PC-3 (cell line): ENCODE results near the gene SCAPER. TPM values are rescaled to one million over a fixed set of nuclear protein-coding genes. Genes with fewer than 3 reads are reported as not detected.

Experiments used
- ATAC-seq: fragments of 200-7000 bp; cut with Tn5 transposase; 2 replicates; pipeline ENCODE4 v1.9.1; 2020; ENCODE audit warnings: mild to moderate bottlenecking, moderate library complexity
- BruUV-seq: library from RNA; stranded (reverse); fragments of 400-500 nt; replicated peaks from 2 replicates; lab custom pipeline; 2021; lab: Mats Ljungman, UMichigan
- CTCF ChIA-PET: fragments of 300-600 bp; sonication (Branson Sonifier 250); formaldehyde crosslinking; loops from one replicate; lab custom pipeline; 2022; ENCODE audit warnings: antibody characterized with exemption; lab: Charles Lee
- POLR2A ChIA-PET: fragments of 300-600 bp; sonication (Branson Sonifier 250); formaldehyde crosslinking; loops from one replicate; lab custom pipeline; 2022; ENCODE audit warnings: antibody characterized with exemption; ENCODE audit not compliant: unreplicated experiment; lab: Charles Lee
- DNase-seq: peaks from one replicate; pipeline ENCODE4 v3.0.0-alpha.2; 2015
- H2AFZ ChIP-seq: fragments of 300-600 bp; sonication (generic); 2 replicates; pipeline ENCODE4 v1.6.0; 2016; ENCODE audit warnings: antibody characterized with exemption, low read length
- H3F3A ChIP-seq: fragments of 300-600 bp; sonication (generic); one replicate; pipeline ENCODE4 v1.6.0; 2017; ENCODE audit warnings: antibody characterized with exemption, low read length, control low read depth, mild to moderate bottlenecking; ENCODE audit not compliant: unreplicated experiment
- H3K27ac ChIP-seq: fragments of 300-600 bp; sonication (generic); 2 replicates; pipeline ENCODE4 v1.5.1; 2016; ENCODE audit warnings: mild to moderate bottlenecking, low read length
- H3K27me3 ChIP-seq: fragments of 300-600 bp; sonication (generic); 2 replicates; pipeline ENCODE4 v1.6.1; 2016; ENCODE audit warnings: low read length, mixed read lengths
- H3K36me3 ChIP-seq: fragments of 300-600 bp; sonication (generic); 2 replicates; pipeline ENCODE4 v1.6.1; 2016; ENCODE audit warnings: low read depth, mixed run types, low read length, mixed read lengths
- H3K4me1 ChIP-seq: fragments of 300-600 bp; sonication (generic); 2 replicates; pipeline ENCODE4 v1.5.1; 2016; ENCODE audit warnings: low read length; ENCODE audit not compliant: insufficient read depth
- H3K4me2 ChIP-seq: fragments of 300-600 bp; sonication (generic); 2 replicates; pipeline ENCODE4 v1.6.0; 2016; ENCODE audit warnings: low read length
- H3K4me3 ChIP-seq: fragments of 300-600 bp; sonication (generic); 2 replicates; pipeline ENCODE4 v1.5.1; 2016; ENCODE audit warnings: mild to moderate bottlenecking, low read length, mixed read lengths
- H3K79me2 ChIP-seq: fragments of 300-600 bp; sonication (generic); 2 replicates; pipeline ENCODE4 v1.6.1; 2017; ENCODE audit warnings: low read length, mixed read lengths
- H3K9ac ChIP-seq: fragments of 300-600 bp; sonication (generic); 2 replicates; pipeline ENCODE4 v1.6.0; 2016; ENCODE audit warnings: mild to moderate bottlenecking, low read length
- H3K9me2 ChIP-seq: fragments of 300-600 bp; sonication (generic); replicated peaks from 2 replicates; pipeline ENCODE4 v1.6.1; 2016; ENCODE audit warnings: mixed run types, low read length, mixed read lengths
- H3K9me3 ChIP-seq: fragments of 300-600 bp; sonication (generic); 2 replicates; pipeline ENCODE4 v1.6.1; 2016; ENCODE audit warnings: low read length, mixed read lengths
- H4K20me1 ChIP-seq: fragments of 300-600 bp; sonication (generic); 2 replicates; pipeline ENCODE4 v1.6.1; 2016; ENCODE audit warnings: low read length, mixed read lengths
- EZH2 ChIP-seq: fragments of 300-600 bp; sonication (generic); IDR thresholded peaks from one replicate; pipeline ENCODE4 v1.6.1; 2017; ENCODE audit warnings: antibody characterized with exemption, mild to moderate bottlenecking, low read length; ENCODE audit not compliant: unreplicated experiment
- EZH2phosphoT487 ChIP-seq: fragments of 300-600 bp; sonication (generic); IDR thresholded peaks from 2 replicates; pipeline ENCODE4 v1.6.1; 2018; ENCODE audit warnings: mild to moderate bottlenecking, antibody characterized with exemption, low read length, borderline replicate concordance
- intact Hi-C: fragments of 100-400 bp; cut with micrococcal nuclease; formaldehyde crosslinking; loops from 2 replicates; pipeline ENCODE4 v1.9.0; 2023
- total RNA-seq: library from RNA; depleted of rRNA; stranded (reverse); fragments of >200 nt; gene quantifications from 2 replicates; pipeline ENCODE4 v1.2.3, GENCODE V29; 2014
- TF ChIP-seq, protein P1 (sequence below): fragments of 300-600 bp; sonication (generic); conservative IDR thresholded peaks from 2 replicates; pipeline ENCODE4 v1.5.1; 2017; ENCODE audit warnings: antibody characterized with exemption, low read depth, mild to moderate bottlenecking, low read length

Gene SCAPER
- total RNA-seq, 1 experiment from 2014 or later: 6.0 TPM

DNA sequence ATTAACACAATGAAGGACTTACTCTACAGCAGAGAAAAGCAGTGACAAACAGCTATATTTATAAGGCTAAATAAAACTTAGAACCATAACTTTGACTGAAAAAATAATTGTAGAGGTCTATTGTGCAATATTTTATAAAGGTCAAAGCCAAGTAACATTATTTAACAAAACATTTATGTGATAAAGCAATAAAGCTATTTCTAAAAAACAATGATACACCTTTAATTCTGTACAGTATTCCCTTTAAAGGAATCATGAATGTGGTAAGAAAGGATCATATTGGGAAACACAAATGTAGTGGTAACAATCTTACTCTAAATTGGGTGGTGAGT is 332.2 kb downstream of the SCAPER start:
- no peaks in the 10 kb centered on the region for H4K20me1 ChIP-seq

DNA sequence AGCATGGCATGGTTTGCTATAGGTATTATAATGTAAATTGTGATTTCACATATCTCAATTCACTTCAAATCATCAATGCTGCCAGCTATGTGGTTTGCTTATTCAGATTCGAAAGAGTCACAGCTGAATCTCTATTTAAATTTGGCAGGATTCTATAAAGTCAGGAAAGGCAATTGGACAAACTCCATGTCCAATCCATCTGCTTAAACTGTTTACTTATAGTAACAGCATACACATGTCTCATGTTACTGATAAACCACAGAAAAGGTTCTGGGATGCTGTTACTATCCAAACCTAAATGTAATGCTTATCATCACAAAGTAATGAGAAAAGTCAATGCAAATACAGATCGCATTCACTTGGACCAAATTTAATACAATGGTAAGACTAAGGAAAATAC is 338.9 kb downstream of the SCAPER start:
- BruUV-seq: no TSS peak
- no peak overlapping the region for H3K4me2 ChIP-seq
- H3K79me2 ChIP-seq: no peaks in the 10 kb centered on the region
- no peak overlapping the region for H3K4me3 ChIP-seq
- peaks cover 6% of the 10 kb centered on the region; the same call in 1 of the 2 replicates for H3K4me1 ChIP-seq
- H3K9me2 ChIP-seq: no peaks in the 10 kb centered on the region
- H3K9me3 ChIP-seq: no peaks in the 10 kb centered on the region
- H3K27me3 ChIP-seq: no peaks in the 10 kb centered on the region
- TF ChIP-seq EZH2 (no peak), EZH2phosphoT487 (no peak)
- TF ChIP-seq, protein P1, sequence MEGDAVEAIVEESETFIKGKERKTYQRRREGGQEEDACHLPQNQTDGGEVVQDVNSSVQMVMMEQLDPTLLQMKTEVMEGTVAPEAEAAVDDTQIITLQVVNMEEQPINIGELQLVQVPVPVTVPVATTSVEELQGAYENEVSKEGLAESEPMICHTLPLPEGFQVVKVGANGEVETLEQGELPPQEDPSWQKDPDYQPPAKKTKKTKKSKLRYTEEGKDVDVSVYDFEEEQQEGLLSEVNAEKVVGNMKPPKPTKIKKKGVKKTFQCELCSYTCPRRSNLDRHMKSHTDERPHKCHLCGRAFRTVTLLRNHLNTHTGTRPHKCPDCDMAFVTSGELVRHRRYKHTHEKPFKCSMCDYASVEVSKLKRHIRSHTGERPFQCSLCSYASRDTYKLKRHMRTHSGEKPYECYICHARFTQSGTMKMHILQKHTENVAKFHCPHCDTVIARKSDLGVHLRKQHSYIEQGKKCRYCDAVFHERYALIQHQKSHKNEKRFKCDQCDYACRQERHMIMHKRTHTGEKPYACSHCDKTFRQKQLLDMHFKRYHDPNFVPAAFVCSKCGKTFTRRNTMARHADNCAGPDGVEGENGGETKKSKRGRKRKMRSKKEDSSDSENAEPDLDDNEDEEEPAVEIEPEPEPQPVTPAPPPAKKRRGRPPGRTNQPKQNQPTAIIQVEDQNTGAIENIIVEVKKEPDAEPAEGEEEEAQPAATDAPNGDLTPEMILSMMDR: no peak
- H3K36me3 ChIP-seq: no peaks in the 10 kb centered on the region
- no peaks in the 10 kb centered on the region for H4K20me1 ChIP-seq
- no peak overlapping the region for H2AFZ ChIP-seq
- intact Hi-C loops: no loop called here
- ChIA-PET CTCF (no interaction called here), POLR2A (no interaction called here)
- DNase-seq (peak; percentile 51), ATAC-seq (peak; percentile 85)
- no peak overlapping the region for H3K27ac ChIP-seq
- H3F3A ChIP-seq: no peaks in the 10 kb centered on the region
- no peak overlapping the region for H3K9ac ChIP-seq

More for the DNA sequence above, 332.2 kb downstream of the SCAPER start:
- H3K9me2 ChIP-seq: no peaks in the 10 kb centered on the region
- ATAC-seq (no peak), DNase-seq (no peak)
- no peaks in the 10 kb centered on the region for H3K36me3 ChIP-seq
- POLR2A ChIA-PET: interaction anchor here (0.6 kb wide), 1 partner anchor 119 kb away, joined by 5 read pairs; no protein-coding TSS in a partner anchor
- H3K79me2 ChIP-seq: no peaks in the 10 kb centered on the region
- intact Hi-C loops: no loop called here
- BruUV-seq: no TSS peak
- no peaks in the 10 kb centered on the region for H3K9me3 ChIP-seq
- H3K4me1 ChIP-seq: no peaks in the 10 kb centered on the region
- CTCF ChIA-PET: no interaction called here
- no peak overlapping the region for H2AFZ ChIP-seq
- TF ChIP-seq EZH2 (no peak), EZH2phosphoT487 (no peak)
- TF ChIP-seq, protein P1: no peak
- H3K9ac ChIP-seq: no peak overlapping the region
- H3F3A ChIP-seq: no peaks in the 10 kb centered on the region
- H3K27ac ChIP-seq: no peak overlapping the region
- H3K4me2 ChIP-seq: no peak overlapping the region
- no peaks in the 10 kb centered on the region for H3K27me3 ChIP-seq
- H3K4me3 ChIP-seq: no peak overlapping the region

DNA sequence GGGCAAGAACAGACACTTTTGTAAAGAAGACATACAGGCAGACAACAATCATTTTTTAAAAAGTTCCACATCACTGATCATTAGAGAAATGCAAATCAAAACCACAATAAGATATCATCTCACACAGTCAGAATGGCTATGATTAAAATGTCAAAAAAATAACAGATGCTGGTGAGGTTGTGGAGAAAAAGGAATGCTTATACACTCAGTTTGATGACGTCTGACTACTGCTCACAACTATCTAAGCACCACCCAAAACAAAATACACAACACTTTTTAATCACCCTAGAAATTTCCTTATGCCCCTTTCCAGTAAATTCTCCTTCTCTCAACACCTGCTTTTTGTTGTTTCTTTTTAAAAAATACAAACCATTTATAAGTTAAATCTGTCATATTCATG is 339.8 kb downstream of the SCAPER start:
- TF ChIP-seq EZH2phosphoT487 (no peak), EZH2 (no peak)
- TF ChIP-seq, protein P1: no peak
- no peak overlapping the region for H2AFZ ChIP-seq
- H3K4me3 ChIP-seq: no peak overlapping the region
- ChIA-PET POLR2A (no interaction called here), CTCF (no interaction called here)
- DNase-seq (no peak), ATAC-seq (no peak)
- H3F3A ChIP-seq: no peaks in the 10 kb centered on the region
- no peaks in the 10 kb centered on the region for H3K9me3 ChIP-seq
- no peaks in the 10 kb centered on the region for H3K27me3 ChIP-seq
- no peak overlapping the region for H3K9ac ChIP-seq
- no peaks in the 10 kb centered on the region for H3K9me2 ChIP-seq
- no TSS peak for BruUV-seq
- intact Hi-C loops: no loop called here
- H4K20me1 ChIP-seq: no peaks in the 10 kb centered on the region
- no peak overlapping the region for H3K27ac ChIP-seq
- no peaks in the 10 kb centered on the region for H3K79me2 ChIP-seq
- H3K4me2 ChIP-seq: no peak overlapping the region
- H3K36me3 ChIP-seq: no peaks in the 10 kb centered on the region
- H3K4me1 ChIP-seq: peaks cover 6% of the 10 kb centered on the region; the same call in 1 of the 2 replicates
